Peyer's patch (tissue), 4 donors: ENCODE measurements around the gene GPR132.

ENCODE experiments used
- POLR2A ChIP-seq, 2 donors: fragments of 450-650 bp; IDR thresholded peaks; one replicate each; pipeline ENCODE4 v1.5.1; 2017; ENCODE audit warnings: antibody characterized with exemption in 2 of 2, mild to moderate bottlenecking in 2 of 2, moderate library complexity in 2 of 2
- TF ChIP-seq, protein P1 (sequence below), 6 experiments: fragments of 450-650 bp in 4 of 6; fragments of 200-600 bp in 2 of 6; sonication (generic) in 1 of 6; IDR thresholded peaks; one replicate each; pipeline ENCODE4 v1.5.1; 2017 to 2019; ENCODE audit warnings: antibody characterized with exemption in 6 of 6, mild to moderate bottlenecking in 3 of 6, moderate library complexity in 1 of 6

DNA sequence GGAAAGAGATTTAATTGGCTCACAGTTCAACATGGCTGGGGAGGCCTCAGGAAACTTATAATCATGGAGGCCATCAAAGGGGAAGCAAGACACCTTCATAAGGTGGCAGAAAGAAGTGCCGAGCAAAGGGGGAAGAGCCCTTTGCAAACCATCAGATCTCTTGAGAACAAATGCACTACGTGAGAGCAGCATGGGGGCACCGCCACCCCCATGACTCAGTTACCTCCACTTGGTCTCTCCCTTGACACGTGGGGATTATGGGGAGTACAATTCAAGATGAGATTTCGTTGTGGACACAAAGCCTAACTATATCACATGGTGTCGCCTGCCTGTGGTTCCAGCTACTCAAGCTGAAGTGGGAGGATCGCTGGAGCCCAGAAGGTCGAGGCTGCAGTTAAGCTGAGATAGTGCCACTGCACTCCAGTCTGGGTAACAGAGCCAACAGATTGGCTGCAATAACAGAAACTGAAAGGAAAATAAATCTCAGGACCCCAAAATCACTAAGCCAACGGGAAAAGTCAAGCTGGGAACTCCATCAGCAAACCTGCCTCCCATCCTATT, 34.3 kb downstream of the GPR132 start:
- no peak for TF ChIP-seq POLR2A (IDR thresholded peaks at IDR 0.05)
- TF ChIP-seq, protein P1, sequence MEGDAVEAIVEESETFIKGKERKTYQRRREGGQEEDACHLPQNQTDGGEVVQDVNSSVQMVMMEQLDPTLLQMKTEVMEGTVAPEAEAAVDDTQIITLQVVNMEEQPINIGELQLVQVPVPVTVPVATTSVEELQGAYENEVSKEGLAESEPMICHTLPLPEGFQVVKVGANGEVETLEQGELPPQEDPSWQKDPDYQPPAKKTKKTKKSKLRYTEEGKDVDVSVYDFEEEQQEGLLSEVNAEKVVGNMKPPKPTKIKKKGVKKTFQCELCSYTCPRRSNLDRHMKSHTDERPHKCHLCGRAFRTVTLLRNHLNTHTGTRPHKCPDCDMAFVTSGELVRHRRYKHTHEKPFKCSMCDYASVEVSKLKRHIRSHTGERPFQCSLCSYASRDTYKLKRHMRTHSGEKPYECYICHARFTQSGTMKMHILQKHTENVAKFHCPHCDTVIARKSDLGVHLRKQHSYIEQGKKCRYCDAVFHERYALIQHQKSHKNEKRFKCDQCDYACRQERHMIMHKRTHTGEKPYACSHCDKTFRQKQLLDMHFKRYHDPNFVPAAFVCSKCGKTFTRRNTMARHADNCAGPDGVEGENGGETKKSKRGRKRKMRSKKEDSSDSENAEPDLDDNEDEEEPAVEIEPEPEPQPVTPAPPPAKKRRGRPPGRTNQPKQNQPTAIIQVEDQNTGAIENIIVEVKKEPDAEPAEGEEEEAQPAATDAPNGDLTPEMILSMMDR (IDR thresholded peaks at IDR 0.05): no peak
